GM23338 (cell line): ENCODE results near the gene FOXP2. TPM values are rescaled to one million over a fixed set of nuclear protein-coding genes. Genes with fewer than 3 reads are reported as not detected.

Experiments
- ATAC-seq: fragments of 200-7000 bp; cut with Tn5 transposase; 3 replicates; pipeline ENCODE4 v1.9.1; 2020
- DNase-seq: peaks from one replicate; pipeline ENCODE4 v3.0.0-alpha.2; 2015; ENCODE audit warnings: low spot score
- H2AFZ ChIP-seq: fragments of 200-600 bp; sonication (generic); 2 replicates; pipeline ENCODE4 v1.8.0; 2016; ENCODE audit warnings: antibody characterized with exemption, mild to moderate bottlenecking, moderate library complexity
- H3F3A ChIP-seq: fragments of 200-600 bp; sonication (generic); replicated peaks from 2 replicates; pipeline ENCODE4 v1.8.0; 2017; ENCODE audit warnings: antibody characterized with exemption, mixed run types, low read depth
- H3K27ac ChIP-seq: fragments of 200-600 bp; sonication (generic); 2 replicates; pipeline ENCODE4 v1.6.1; 2016; ENCODE audit warnings: low read depth
- H3K27me3 ChIP-seq: fragments of 200-600 bp; sonication (generic); 2 replicates; pipeline ENCODE4 v1.8.0; 2016; ENCODE audit warnings: mild to moderate bottlenecking, mixed run types, moderate library complexity; ENCODE audit not compliant: insufficient read depth
- H3K36me3 ChIP-seq: fragments of 200-600 bp; sonication (generic); 2 replicates; pipeline ENCODE4 v1.8.0; 2016; ENCODE audit warnings: mild to moderate bottlenecking; ENCODE audit not compliant: insufficient read depth
- H3K4me1 ChIP-seq: fragments of 200-600 bp; sonication (generic); 2 replicates; pipeline ENCODE4 v1.8.0; 2016; ENCODE audit warnings: mild to moderate bottlenecking, moderate library complexity; ENCODE audit not compliant: insufficient read depth
- H3K4me2 ChIP-seq: fragments of 200-600 bp; sonication (generic); 2 replicates; pipeline ENCODE4 v1.7.1; 2017; ENCODE audit warnings: mixed run types
- H3K4me3 ChIP-seq: fragments of 200-600 bp; sonication (generic); 2 replicates; pipeline ENCODE4 v1.6.1; 2016; ENCODE audit warnings: mixed run types
- H3K79me2 ChIP-seq: fragments of 200-600 bp; sonication (generic); replicated peaks from 2 replicates; pipeline ENCODE4 v1.8.0; 2017; ENCODE audit warnings: mild to moderate bottlenecking; ENCODE audit not compliant: insufficient read depth
- H3K9me2 ChIP-seq: fragments of 200-600 bp; sonication (generic); 2 replicates; pipeline ENCODE4 v1.8.0; 2017; ENCODE audit not compliant: insufficient read depth
- H4K20me1 ChIP-seq: fragments of 200-600 bp; sonication (generic); replicated peaks from 2 replicates; pipeline ENCODE4 v1.8.0; 2017; ENCODE audit warnings: mild to moderate bottlenecking; ENCODE audit not compliant: insufficient read depth
- H3K27ac Mint-ChIP-seq: 2 replicates; pipeline ENCODE4 v1.8.0; 2020; ENCODE audit warnings: inconsistent platforms, mild to moderate bottlenecking, moderate library complexity, mixed read lengths
- H3K27me3 Mint-ChIP-seq: 3 replicates; pipeline ENCODE4 v1.8.0; 2022; ENCODE audit warnings: low read depth, mild to moderate bottlenecking, moderate library complexity, mixed read lengths, inconsistent platforms; ENCODE audit not compliant: insufficient read depth, poor library complexity
- H3K36me3 Mint-ChIP-seq: 3 replicates; pipeline ENCODE4 v1.8.0; 2021; ENCODE audit warnings: low read depth, mild to moderate bottlenecking, inconsistent platforms, moderate library complexity, mixed read lengths
- H3K4me1 Mint-ChIP-seq: 3 replicates; pipeline ENCODE4 v1.8.0; 2020; ENCODE audit warnings: mild to moderate bottlenecking, inconsistent platforms, mixed read lengths
- H3K4me3 Mint-ChIP-seq: 3 replicates; pipeline ENCODE4 v1.8.0; 2021; ENCODE audit warnings: moderate library complexity, mild to moderate bottlenecking, inconsistent platforms, mixed read lengths
- H3K9me3 Mint-ChIP-seq: 3 replicates; pipeline ENCODE4 v1.8.0; 2020; ENCODE audit warnings: moderate library complexity, mild to moderate bottlenecking, inconsistent platforms, mixed read lengths
- CREB1 ChIP-seq: fragments of 250-450 bp; sonication (Bioruptor Pico); IDR thresholded peaks from 2 replicates; pipeline ENCODE4 v1.5.0; 2020; ENCODE audit warnings: low read depth, mild to moderate bottlenecking, moderate library complexity
- CTCF ChIP-seq, 2 experiments: fragments of 200-600 bp in 1 of 2; sonication (generic) in 1 of 2; conservative IDR thresholded peaks; 2 replicates each; pipeline versions ENCODE4 v1.5.1 to v1.6.1; 2016 to 2017; ENCODE audit warnings: antibody characterized with exemption in 2 of 2, low read depth in 2 of 2, mild to moderate bottlenecking in 2 of 2, moderate library complexity in 1 of 2
- EZH2 ChIP-seq: fragments of 200-600 bp; sonication (generic); IDR thresholded peaks from one replicate; pipeline ENCODE4 v1.8.0; 2017; ENCODE audit warnings: antibody characterized with exemption, mild to moderate bottlenecking, low read depth; ENCODE audit not compliant: unreplicated experiment
- EZH2phosphoT487 ChIP-seq: fragments of 200-600 bp; sonication (generic); IDR thresholded peaks from one replicate; pipeline ENCODE4 v1.8.1; 2018; ENCODE audit warnings: antibody characterized with exemption; ENCODE audit not compliant: unreplicated experiment
- JUNB ChIP-seq: IDR thresholded peaks from one replicate; pipeline ENCODE4 v1.6.1; 2016; ENCODE audit warnings: antibody characterized with exemption; ENCODE audit not compliant: unreplicated experiment
- NANOG ChIP-seq: IDR thresholded peaks from 2 replicates; pipeline ENCODE4 v1.6.1; 2016; ENCODE audit warnings: antibody characterized with exemption, borderline replicate concordance
- POLR2AphosphoS5 ChIP-seq: IDR thresholded peaks from 2 replicates; pipeline ENCODE4 v1.6.1; 2016; ENCODE audit warnings: antibody characterized with exemption, low read depth
- REST ChIP-seq: IDR thresholded peaks from one replicate; pipeline ENCODE4 v1.6.1; 2018; ENCODE audit warnings: antibody characterized with exemption; ENCODE audit not compliant: unreplicated experiment
- STAT1 ChIP-seq: IDR thresholded peaks from one replicate; pipeline ENCODE4 v1.6.1; 2016; ENCODE audit warnings: antibody characterized with exemption; ENCODE audit not compliant: unreplicated experiment
- ZNF114 ChIP-seq: fragments of 250-450 bp; sonication (Bioruptor Pico); IDR thresholded peaks from 2 replicates; pipeline ENCODE4 v1.5.0; 2020; ENCODE audit warnings: mild to moderate bottlenecking, moderate library complexity
- ZNF331 ChIP-seq: fragments of 250-450 bp; sonication (Bioruptor Pico); IDR thresholded peaks from 2 replicates; pipeline ENCODE4 v1.5.0; 2020; ENCODE audit warnings: low read depth, mild to moderate bottlenecking, moderate library complexity
- polyA plus RNA-seq: library from polyadenylated mRNA; unstranded; fragments of >200 nt; fragmentation: Nextera tagmentation; extraction: Ambion mirVana; gene quantifications from 2 replicates; pipeline ENCODE4 v1.2.1, GENCODE V29; 2016
- total RNA-seq: library from RNA; depleted of rRNA; stranded (reverse); fragments of >200 nt; shearing (Covaris generic); gene quantifications from 2 replicates; pipeline ENCODE4 v1.2.3, GENCODE V29; 2014
- TF ChIP-seq, protein P1 (sequence below): IDR thresholded peaks from 2 replicates; pipeline ENCODE4 v1.6.1; 2016; ENCODE audit warnings: antibody characterized with exemption
- TF ChIP-seq, protein P2 (sequence below): fragments of 250-450 bp; sonication (Bioruptor Pico); IDR thresholded peaks from 2 replicates; pipeline ENCODE4 v1.5.0; 2020; ENCODE audit warnings: mild to moderate bottlenecking, moderate library complexity

FOXP2 gene
- total and polyA plus RNA-seq, 2 experiments from 2014 or later: 0.03 to 0.24 TPM

GRCh38 chr7:114392686-114393085 is 21.9 kb upstream of the FOXP2 start:
- no peaks in the 10 kb centered on the region for H3K36me3 Mint-ChIP-seq
- H3K4me1 Mint-ChIP-seq: peaks cover 6% of the 10 kb centered on the region
- no peaks in the 10 kb centered on the region for H4K20me1 ChIP-seq
- no peaks in the 10 kb centered on the region for H3K27me3 ChIP-seq
- H3K36me3 ChIP-seq: no peaks in the 10 kb centered on the region
- ATAC-seq (no peak), DNase-seq (no peak)
- H3K4me2 ChIP-seq: no peak overlapping the region
- no peaks in the 10 kb centered on the region for H3K9me3 Mint-ChIP-seq
- no peak overlapping the region for H3K27ac Mint-ChIP-seq
- H2AFZ ChIP-seq: no peak overlapping the region
- H3K4me3 ChIP-seq: no peak overlapping the region
- H3F3A ChIP-seq: no peaks in the 10 kb centered on the region
- TF ChIP-seq ZNF331 (CRISPR knock-in tag) (no peak), NANOG (no peak), CTCF (conservative IDR thresholded peaks at IDR 0.05; ENCODE audit: low read depth in 2 of 2) (no peak), CREB1 (no peak), REST (no peak), POLR2AphosphoS5 (no peak), EZH2 (no peak), ZNF114 (no peak), JUNB (no peak), STAT1 (no peak), EZH2phosphoT487 (no peak)
- TF ChIP-seq, protein P1, sequence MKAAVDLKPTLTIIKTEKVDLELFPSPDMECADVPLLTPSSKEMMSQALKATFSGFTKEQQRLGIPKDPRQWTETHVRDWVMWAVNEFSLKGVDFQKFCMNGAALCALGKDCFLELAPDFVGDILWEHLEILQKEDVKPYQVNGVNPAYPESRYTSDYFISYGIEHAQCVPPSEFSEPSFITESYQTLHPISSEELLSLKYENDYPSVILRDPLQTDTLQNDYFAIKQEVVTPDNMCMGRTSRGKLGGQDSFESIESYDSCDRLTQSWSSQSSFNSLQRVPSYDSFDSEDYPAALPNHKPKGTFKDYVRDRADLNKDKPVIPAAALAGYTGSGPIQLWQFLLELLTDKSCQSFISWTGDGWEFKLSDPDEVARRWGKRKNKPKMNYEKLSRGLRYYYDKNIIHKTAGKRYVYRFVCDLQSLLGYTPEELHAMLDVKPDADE: no peak
- TF ChIP-seq, protein P2, sequence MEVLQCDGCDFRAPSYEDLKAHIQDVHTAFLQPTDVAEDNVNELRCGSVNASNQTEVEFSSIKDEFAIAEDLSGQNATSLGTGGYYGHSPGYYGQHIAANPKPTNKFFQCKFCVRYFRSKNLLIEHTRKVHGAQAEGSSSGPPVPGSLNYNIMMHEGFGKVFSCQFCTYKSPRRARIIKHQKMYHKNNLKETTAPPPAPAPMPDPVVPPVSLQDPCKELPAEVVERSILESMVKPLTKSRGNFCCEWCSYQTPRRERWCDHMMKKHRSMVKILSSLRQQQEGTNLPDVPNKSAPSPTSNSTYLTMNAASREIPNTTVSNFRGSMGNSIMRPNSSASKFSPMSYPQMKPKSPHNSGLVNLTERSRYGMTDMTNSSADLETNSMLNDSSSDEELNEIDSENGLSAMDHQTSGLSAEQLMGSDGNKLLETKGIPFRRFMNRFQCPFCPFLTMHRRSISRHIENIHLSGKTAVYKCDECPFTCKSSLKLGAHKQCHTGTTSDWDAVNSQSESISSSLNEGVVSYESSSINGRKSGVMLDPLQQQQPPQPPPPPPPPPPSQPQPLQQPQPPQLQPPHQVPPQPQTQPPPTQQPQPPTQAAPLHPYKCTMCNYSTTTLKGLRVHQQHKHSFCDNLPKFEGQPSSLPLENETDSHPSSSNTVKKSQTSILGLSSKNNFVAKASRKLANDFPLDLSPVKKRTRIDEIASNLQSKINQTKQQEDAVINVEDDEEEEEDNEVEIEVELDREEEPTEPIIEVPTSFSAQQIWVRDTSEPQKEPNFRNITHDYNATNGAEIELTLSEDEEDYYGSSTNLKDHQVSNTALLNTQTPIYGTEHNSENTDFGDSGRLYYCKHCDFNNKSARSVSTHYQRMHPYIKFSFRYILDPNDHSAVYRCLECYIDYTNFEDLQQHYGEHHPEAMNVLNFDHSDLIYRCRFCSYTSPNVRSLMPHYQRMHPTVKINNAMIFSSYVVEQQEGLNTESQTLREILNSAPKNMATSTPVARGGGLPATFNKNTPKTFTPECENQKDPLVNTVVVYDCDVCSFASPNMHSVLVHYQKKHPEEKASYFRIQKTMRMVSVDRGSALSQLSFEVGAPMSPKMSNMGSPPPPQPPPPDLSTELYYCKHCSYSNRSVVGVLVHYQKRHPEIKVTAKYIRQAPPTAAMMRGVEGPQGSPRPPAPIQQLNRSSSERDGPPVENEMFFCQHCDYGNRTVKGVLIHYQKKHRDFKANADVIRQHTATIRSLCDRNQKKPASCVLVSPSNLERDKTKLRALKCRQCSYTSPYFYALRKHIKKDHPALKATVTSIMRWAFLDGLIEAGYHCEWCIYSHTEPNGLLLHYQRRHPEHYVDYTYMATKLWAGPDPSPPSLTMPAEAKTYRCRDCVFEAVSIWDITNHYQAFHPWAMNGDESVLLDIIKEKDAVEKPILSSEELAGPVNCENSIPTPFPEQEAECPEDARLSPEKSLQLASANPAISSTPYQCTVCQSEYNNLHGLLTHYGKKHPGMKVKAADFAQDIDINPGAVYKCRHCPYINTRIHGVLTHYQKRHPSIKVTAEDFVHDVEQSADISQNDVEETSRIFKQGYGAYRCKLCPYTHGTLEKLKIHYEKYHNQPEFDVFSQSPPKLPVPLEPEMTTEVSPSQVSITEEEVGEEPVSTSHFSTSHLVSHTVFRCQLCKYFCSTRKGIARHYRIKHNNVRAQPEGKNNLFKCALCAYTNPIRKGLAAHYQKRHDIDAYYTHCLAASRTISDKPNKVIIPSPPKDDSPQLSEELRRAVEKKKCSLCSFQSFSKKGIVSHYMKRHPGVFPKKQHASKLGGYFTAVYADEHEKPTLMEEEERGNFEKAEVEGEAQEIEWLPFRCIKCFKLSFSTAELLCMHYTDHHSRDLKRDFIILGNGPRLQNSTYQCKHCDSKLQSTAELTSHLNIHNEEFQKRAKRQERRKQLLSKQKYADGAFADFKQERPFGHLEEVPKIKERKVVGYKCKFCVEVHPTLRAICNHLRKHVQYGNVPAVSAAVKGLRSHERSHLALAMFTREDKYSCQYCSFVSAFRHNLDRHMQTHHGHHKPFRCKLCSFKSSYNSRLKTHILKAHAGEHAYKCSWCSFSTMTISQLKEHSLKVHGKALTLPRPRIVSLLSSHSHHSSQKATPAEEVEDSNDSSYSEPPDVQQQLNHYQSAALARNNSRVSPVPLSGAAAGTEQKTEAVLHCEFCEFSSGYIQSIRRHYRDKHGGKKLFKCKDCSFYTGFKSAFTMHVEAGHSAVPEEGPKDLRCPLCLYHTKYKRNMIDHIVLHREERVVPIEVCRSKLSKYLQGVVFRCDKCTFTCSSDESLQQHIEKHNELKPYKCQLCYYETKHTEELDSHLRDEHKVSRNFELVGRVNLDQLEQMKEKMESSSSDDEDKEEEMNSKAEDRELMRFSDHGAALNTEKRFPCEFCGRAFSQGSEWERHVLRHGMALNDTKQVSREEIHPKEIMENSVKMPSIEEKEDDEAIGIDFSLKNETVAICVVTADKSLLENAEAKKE (CRISPR knock-in tag): no peak
- H3K9me2 ChIP-seq: no peaks in the 10 kb centered on the region
- H3K27ac ChIP-seq: no peak overlapping the region
- no peaks in the 10 kb centered on the region for H3K79me2 ChIP-seq
- H3K4me3 Mint-ChIP-seq: no peak overlapping the region
- no peaks in the 10 kb centered on the region for H3K27me3 Mint-ChIP-seq
- peaks cover 6% of the 10 kb centered on the region for H3K4me1 ChIP-seq
